ENCODE measurements around the gene DAGLA.

Gene DAGLA

DNA sequence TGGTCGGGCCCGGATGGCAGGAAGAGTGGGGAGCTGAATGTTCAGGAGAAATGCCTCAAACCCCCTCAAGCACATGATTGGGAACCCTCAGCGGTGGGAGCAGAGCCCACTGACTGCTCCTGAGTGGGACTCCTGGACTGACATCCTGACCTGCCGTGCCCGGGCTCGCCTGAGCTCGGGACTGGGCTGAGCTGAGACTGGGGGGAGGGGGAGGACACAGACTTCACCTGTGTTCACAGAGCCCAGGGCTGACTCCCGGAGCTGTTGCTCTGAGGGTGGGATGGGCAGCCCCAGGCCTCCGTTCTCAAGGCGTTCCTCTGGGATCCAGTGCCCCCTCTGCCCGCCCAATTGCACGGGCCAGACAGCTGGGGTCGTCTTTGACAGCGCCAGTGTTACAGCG, 24.6 kb downstream of the DAGLA start:
- Histone ChIP-seq H2AFZ (ENCODE audit: insufficient read depth, low read length, poor library complexity) (no peak overlapping the region), H3K23ac (ENCODE audit: low read length) (no peak overlapping the region), H3K79me1 (ENCODE audit: low read length) (no peaks in the 10 kb centered on the region), H3K79me2 (ENCODE audit: control insufficient read depth, insufficient read depth, low read length, poor library complexity) (no peaks in the 10 kb centered on the region), H3K18ac (ENCODE audit: low read length) (no peak overlapping the region), H4K12ac (ENCODE audit: low read depth, low read length) (no peak overlapping the region), H2AK5ac (ENCODE audit: low read length) (no peak overlapping the region), H4K8ac (ENCODE audit: low read depth, low read length) (no peak overlapping the region), H3K4me1 (ENCODE audit: control insufficient read depth in 1 of 2, insufficient read depth in 2 of 2, low read length in 2 of 2) (no peaks in the 10 kb centered on the region), H3K4me2 (ENCODE audit: low read length) (no peak overlapping the region), H3K4me3 (ENCODE audit: low read depth, low read length) (no peak overlapping the region), H3K4ac (ENCODE audit: low read depth, low read length) (no peak overlapping the region), H2BK12ac (ENCODE audit: low read length) (no peak overlapping the region), H3K9me3 (ENCODE audit: insufficient read depth, low read depth, low read length) (peaks cover 3% of the 10 kb centered on the region), H2BK5ac (ENCODE audit: low read depth, low read length, poor library complexity) (no peak overlapping the region), H2BK120ac (ENCODE audit: insufficient read depth, low read length, poor library complexity) (no peak overlapping the region), H4K91ac (ENCODE audit: low read depth, low read length) (no peak overlapping the region), H3K27ac (ENCODE audit: low read depth, low read length) (no peak overlapping the region), H3K36me3 (ENCODE audit: control insufficient read depth in 1 of 2, insufficient read depth in 2 of 2, low read length in 2 of 2) (no peaks in the 10 kb centered on the region), H3K9ac (ENCODE audit: low read length) (no peak overlapping the region), H3K14ac (ENCODE audit: low read length) (no peak overlapping the region), H3K27me3 (ENCODE audit: insufficient read depth, low read length) (no peaks in the 10 kb centered on the region)
- no CpG with 5 or more reads among the region's 15 CpGs for WGBS (ENCODE audit: extremely low coverage, insufficient coverage, insufficient read length)
- peak in 1 of 2 donors; percentile 51 for DNase-seq

DNA sequence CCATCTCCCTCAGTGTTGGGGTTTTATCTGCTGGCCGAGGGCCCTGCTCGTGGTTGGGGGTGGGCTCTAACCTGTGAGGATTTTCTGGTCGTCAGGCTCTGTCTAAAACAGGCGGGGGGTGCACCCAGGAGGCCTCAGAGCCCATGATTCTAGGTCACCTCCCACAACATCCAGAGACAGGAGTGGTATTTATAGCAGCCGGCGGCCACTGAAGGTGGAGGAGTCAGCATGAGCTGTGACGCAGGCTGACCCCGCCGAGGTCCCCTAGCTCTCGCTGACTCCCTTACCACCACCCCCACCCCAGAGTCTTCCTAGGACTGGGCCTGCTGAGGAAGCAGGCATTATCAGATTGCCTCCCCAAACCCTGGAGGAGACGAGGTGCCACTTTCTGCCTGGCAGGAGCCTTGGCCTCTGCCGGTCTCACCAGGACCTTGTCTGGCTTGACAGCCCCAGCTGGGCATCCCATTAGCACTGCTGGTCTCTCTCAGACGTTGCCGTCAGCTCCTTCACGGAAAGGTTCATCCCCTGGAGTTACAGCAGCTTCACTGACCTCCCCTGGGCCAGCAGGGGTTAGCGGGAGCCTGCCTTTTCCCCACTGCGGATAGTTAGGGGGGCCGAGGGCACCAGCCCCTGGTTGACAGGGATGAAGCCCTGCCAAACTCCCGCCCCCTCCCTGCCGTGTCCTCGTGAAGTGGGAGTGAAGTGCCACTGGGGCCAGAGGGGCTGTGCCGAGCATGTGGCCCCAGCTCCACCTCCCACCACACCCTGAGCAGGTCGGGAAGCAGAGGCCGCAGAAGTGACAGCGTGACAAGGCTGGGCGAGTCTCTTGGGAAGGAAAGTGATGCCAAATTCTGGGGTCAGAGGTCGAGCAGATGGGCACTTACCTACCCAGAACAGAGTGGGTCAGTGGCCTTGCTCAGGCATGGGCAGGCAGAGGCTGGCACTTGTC, 26.5 kb downstream of the DAGLA start:
- H3K4me3 ChIP-seq (ENCODE audit: low read depth, low read length) = no peak overlapping the region
- no peaks in the 10 kb centered on the region for H3K36me3 ChIP-seq (ENCODE audit: control insufficient read depth in 1 of 2, insufficient read depth in 2 of 2, low read length in 2 of 2)
- no peak overlapping the region for H3K14ac ChIP-seq (ENCODE audit: low read length)

DNA sequence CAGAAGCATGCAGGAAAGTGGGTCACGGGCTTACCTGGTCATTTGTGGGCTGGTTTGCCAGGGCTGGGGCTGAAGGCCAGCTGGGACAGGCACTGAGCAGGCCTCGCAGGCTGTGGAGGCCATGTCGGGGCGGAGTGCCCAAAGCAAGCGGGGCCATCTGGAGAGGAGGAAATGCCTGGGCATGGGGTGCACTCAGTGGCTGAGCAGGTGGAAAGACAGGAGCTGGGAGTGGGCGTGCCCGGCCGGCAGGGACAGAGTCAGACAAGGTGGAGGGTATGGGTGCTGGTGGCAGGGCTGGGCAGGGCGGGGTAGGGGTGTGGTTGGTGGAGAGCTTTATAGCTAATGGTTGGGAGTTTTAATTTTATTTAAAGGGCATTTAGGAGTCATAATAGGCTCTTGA, 27.4 kb downstream of the DAGLA start:
- WGBS (ENCODE audit: extremely low coverage, insufficient coverage, insufficient read length) = no CpG with 5 or more reads among the region's 9 CpGs
- H3K36me3 ChIP-seq (ENCODE audit: control insufficient read depth in 1 of 2, insufficient read depth in 2 of 2, low read length in 2 of 2) = no peaks in the 10 kb centered on the region
- no peak overlapping the region for H2BK120ac ChIP-seq (ENCODE audit: insufficient read depth, low read length, poor library complexity)

More for the DNA sequence above, 26.5 kb downstream of the DAGLA start:
- H3K79me1 ChIP-seq (ENCODE audit: low read length) = no peaks in the 10 kb centered on the region
- H2BK12ac ChIP-seq (ENCODE audit: low read length) = no peak overlapping the region
- H3K79me2 ChIP-seq (ENCODE audit: control insufficient read depth, insufficient read depth, low read length, poor library complexity) = no peaks in the 10 kb centered on the region
- H3K9me3 ChIP-seq (ENCODE audit: insufficient read depth, low read depth, low read length) = peaks cover 3% of the 10 kb centered on the region
- H3K27me3 ChIP-seq (ENCODE audit: insufficient read depth, low read length) = no peaks in the 10 kb centered on the region
- no peak overlapping the region for H3K4ac ChIP-seq (ENCODE audit: low read depth, low read length)
- no peak overlapping the region for H2BK5ac ChIP-seq (ENCODE audit: low read depth, low read length, poor library complexity)
- no peak overlapping the region for H2AK5ac ChIP-seq (ENCODE audit: low read length)
- H4K8ac ChIP-seq (ENCODE audit: low read depth, low read length) = no peak overlapping the region
- H3K27ac ChIP-seq (ENCODE audit: low read depth, low read length) = no peak overlapping the region
- H3K4me1 ChIP-seq (ENCODE audit: control insufficient read depth in 1 of 2, insufficient read depth in 2 of 2, low read length in 2 of 2) = no peaks in the 10 kb centered on the region
- H2AFZ ChIP-seq (ENCODE audit: insufficient read depth, low read length, poor library complexity) = no peak overlapping the region
- WGBS (ENCODE audit: extremely low coverage, insufficient coverage, insufficient read length) = no CpG with 5 or more reads among the region's 27 CpGs
- H3K4me2 ChIP-seq (ENCODE audit: low read length) = no peak overlapping the region
- no peak overlapping the region for H4K12ac ChIP-seq (ENCODE audit: low read depth, low read length)
- H3K9ac ChIP-seq (ENCODE audit: low read length) = no peak overlapping the region
- H3K18ac ChIP-seq (ENCODE audit: low read length) = no peak overlapping the region
- H2BK120ac ChIP-seq (ENCODE audit: insufficient read depth, low read length, poor library complexity) = no peak overlapping the region
- DNase-seq = no peak
- H4K91ac ChIP-seq (ENCODE audit: low read depth, low read length) = no peak overlapping the region
- no peak overlapping the region for H3K23ac ChIP-seq (ENCODE audit: low read length)

DNA sequence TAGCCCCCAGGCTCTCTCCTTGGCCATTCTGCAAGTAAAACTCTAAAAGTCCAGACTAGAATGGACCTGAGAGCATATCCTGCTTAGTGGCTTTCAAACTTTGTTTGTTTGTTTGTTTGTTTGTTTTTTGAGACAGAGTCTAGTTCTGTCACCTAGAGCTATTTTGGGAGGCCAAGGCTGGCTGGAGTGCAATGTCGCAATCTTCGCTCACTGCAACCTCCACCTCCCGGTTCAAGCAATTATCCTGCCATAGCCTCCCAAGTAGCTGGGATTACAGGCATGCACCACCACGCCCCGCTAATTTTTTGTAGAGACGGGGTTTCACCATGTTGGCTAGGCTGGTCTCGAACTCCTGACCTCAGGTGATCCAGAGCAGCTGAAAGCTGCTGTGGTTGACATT, 28.9 kb downstream of the DAGLA start:
- Histone ChIP-seq H3K18ac (ENCODE audit: low read length) (no peak overlapping the region), H3K79me1 (ENCODE audit: low read length) (no peaks in the 10 kb centered on the region), H3K4me1 (ENCODE audit: control insufficient read depth in 1 of 2, insufficient read depth in 2 of 2, low read length in 2 of 2) (no peaks in the 10 kb centered on the region)

More for the DNA sequence above, 27.4 kb downstream of the DAGLA start:
- H2AFZ ChIP-seq (ENCODE audit: insufficient read depth, low read length, poor library complexity) = no peak overlapping the region
- no peaks in the 10 kb centered on the region for H3K4me1 ChIP-seq (ENCODE audit: control insufficient read depth in 1 of 2, insufficient read depth in 2 of 2, low read length in 2 of 2)
- H3K4me2 ChIP-seq (ENCODE audit: low read length) = no peak overlapping the region
- H4K91ac ChIP-seq (ENCODE audit: low read depth, low read length) = no peak overlapping the region
- no peak overlapping the region for H3K14ac ChIP-seq (ENCODE audit: low read length)
- H3K18ac ChIP-seq (ENCODE audit: low read length) = no peak overlapping the region
- DNase-seq = no peak
- no peak overlapping the region for H3K4ac ChIP-seq (ENCODE audit: low read depth, low read length)
- peaks cover 3% of the 10 kb centered on the region for H3K9me3 ChIP-seq (ENCODE audit: insufficient read depth, low read depth, low read length)
- no peak overlapping the region for H2AK5ac ChIP-seq (ENCODE audit: low read length)
- no peak overlapping the region for H3K23ac ChIP-seq (ENCODE audit: low read length)
- no peaks in the 10 kb centered on the region for H3K27me3 ChIP-seq (ENCODE audit: insufficient read depth, low read length)
- no peaks in the 10 kb centered on the region for H3K79me1 ChIP-seq (ENCODE audit: low read length)
- no peak overlapping the region for H3K9ac ChIP-seq (ENCODE audit: low read length)
- H3K27ac ChIP-seq (ENCODE audit: low read depth, low read length) = no peak overlapping the region
- no peak overlapping the region for H4K12ac ChIP-seq (ENCODE audit: low read depth, low read length)
- H4K8ac ChIP-seq (ENCODE audit: low read depth, low read length) = no peak overlapping the region
- H3K4me3 ChIP-seq (ENCODE audit: low read depth, low read length) = peak overlapping the region; percentile 26
- H2BK5ac ChIP-seq (ENCODE audit: low read depth, low read length, poor library complexity) = no peak overlapping the region
- no peaks in the 10 kb centered on the region for H3K79me2 ChIP-seq (ENCODE audit: control insufficient read depth, insufficient read depth, low read length, poor library complexity)
- no peak overlapping the region for H2BK12ac ChIP-seq (ENCODE audit: low read length)

More for the DNA sequence above, 28.9 kb downstream of the DAGLA start:
- H4K12ac ChIP-seq (ENCODE audit: low read depth, low read length) = no peak overlapping the region
- no peak overlapping the region for H2AK5ac ChIP-seq (ENCODE audit: low read length)
- H4K8ac ChIP-seq (ENCODE audit: low read depth, low read length) = no peak overlapping the region
- DNase-seq = no peak
- no peak overlapping the region for H3K4ac ChIP-seq (ENCODE audit: low read depth, low read length)
- H3K9me3 ChIP-seq (ENCODE audit: insufficient read depth, low read depth, low read length) = no peaks in the 10 kb centered on the region
- H3K14ac ChIP-seq (ENCODE audit: low read length) = no peak overlapping the region
- H3K27ac ChIP-seq (ENCODE audit: low read depth, low read length) = no peak overlapping the region
- H2BK5ac ChIP-seq (ENCODE audit: low read depth, low read length, poor library complexity) = no peak overlapping the region
- H3K36me3 ChIP-seq (ENCODE audit: control insufficient read depth in 1 of 2, insufficient read depth in 2 of 2, low read length in 2 of 2) = no peaks in the 10 kb centered on the region
- no peak overlapping the region for H2BK12ac ChIP-seq (ENCODE audit: low read length)
- no peak overlapping the region for H2AFZ ChIP-seq (ENCODE audit: insufficient read depth, low read length, poor library complexity)
- H3K79me2 ChIP-seq (ENCODE audit: control insufficient read depth, insufficient read depth, low read length, poor library complexity) = no peaks in the 10 kb centered on the region
- no CpG with 5 or more reads among the region's 7 CpGs for WGBS (ENCODE audit: extremely low coverage, insufficient coverage, insufficient read length)
- H3K4me2 ChIP-seq (ENCODE audit: low read length) = no peak overlapping the region
- H3K4me3 ChIP-seq (ENCODE audit: low read depth, low read length) = no peak overlapping the region
- H3K23ac ChIP-seq (ENCODE audit: low read length) = no peak overlapping the region
- H4K91ac ChIP-seq (ENCODE audit: low read depth, low read length) = no peak overlapping the region
- no peak overlapping the region for H3K9ac ChIP-seq (ENCODE audit: low read length)
- H2BK120ac ChIP-seq (ENCODE audit: insufficient read depth, low read length, poor library complexity) = no peak overlapping the region
- no peaks in the 10 kb centered on the region for H3K27me3 ChIP-seq (ENCODE audit: insufficient read depth, low read length)

Data from trophoblast cell (in vitro differentiated cells and primary cell).